ENCODE measurements around the gene VPS9D1.

GRCh38 chr16:89687092-89687940 is 33.4 kb downstream of the VPS9D1 start:
- TF ChIP-seq RFX5 (IDR thresholded peaks at IDR 0.05): no peak
- no peak for TF ChIP-seq SMC3 (IDR thresholded peaks at IDR 0.05)

Measured in A549 (cell line).